ENCODE data around the gene SUGCT. TPM values are rescaled to one million over a fixed set of nuclear protein-coding genes. Genes with fewer than 3 reads are reported as not detected.

Gene SUGCT
- total and polyA plus RNA-seq, 8 donors: 0.87 to 8.0 (median 2.9) TPM; not detected in 1

DNA sequence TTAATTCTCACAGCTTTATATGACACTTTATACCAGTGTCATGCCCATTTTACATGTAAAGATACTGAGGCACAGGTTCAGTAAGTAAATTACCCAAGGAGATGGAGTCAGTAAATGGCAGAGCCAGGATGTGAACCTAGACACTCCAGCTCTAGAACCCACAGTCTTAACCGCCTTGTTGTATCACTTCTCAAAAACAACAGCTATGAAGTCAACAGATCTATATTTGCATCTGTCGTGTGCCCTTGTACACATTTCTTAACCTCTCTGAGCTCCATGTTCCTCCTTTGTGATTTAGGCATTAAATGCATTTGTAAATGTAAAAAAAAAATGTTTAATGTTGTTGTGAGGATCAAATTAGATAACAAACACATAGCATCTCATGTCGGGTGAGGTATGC lies 716.2 kb downstream of the SUGCT start:
- H3K27ac ChIP-seq: no peak overlapping the region
- WGBS, 5 donors: 83 to 96% (median 90%) methylated on average over 3 of the region's 3 CpGs
- peaks cover 0 to 4% (median 0%) of the 10 kb centered on the region in 4 donors for H3K4me1 ChIP-seq
- TF ChIP-seq POLR2AphosphoS5 (IDR thresholded peaks at IDR 0.05) (no peak), EP300 (IDR thresholded peaks at IDR 0.05) (no peak), POLR2A (IDR thresholded peaks at IDR 0.05) (no peak)
- TF ChIP-seq, protein P1, sequence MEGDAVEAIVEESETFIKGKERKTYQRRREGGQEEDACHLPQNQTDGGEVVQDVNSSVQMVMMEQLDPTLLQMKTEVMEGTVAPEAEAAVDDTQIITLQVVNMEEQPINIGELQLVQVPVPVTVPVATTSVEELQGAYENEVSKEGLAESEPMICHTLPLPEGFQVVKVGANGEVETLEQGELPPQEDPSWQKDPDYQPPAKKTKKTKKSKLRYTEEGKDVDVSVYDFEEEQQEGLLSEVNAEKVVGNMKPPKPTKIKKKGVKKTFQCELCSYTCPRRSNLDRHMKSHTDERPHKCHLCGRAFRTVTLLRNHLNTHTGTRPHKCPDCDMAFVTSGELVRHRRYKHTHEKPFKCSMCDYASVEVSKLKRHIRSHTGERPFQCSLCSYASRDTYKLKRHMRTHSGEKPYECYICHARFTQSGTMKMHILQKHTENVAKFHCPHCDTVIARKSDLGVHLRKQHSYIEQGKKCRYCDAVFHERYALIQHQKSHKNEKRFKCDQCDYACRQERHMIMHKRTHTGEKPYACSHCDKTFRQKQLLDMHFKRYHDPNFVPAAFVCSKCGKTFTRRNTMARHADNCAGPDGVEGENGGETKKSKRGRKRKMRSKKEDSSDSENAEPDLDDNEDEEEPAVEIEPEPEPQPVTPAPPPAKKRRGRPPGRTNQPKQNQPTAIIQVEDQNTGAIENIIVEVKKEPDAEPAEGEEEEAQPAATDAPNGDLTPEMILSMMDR (IDR thresholded peaks at IDR 0.05): no peak
- H3K9me3 ChIP-seq: no peaks in the 10 kb centered on the region
- H3K27me3 ChIP-seq: no peaks in the 10 kb centered on the region
- no peaks in the 10 kb centered on the region for H3K36me3 ChIP-seq
- H3K4me3 ChIP-seq: no peak overlapping the region
- intact Hi-C loops (cut with DNase I; ENCODE audit: low total_unique reads): no loop called here
- no peak for DNase-seq

DNA sequence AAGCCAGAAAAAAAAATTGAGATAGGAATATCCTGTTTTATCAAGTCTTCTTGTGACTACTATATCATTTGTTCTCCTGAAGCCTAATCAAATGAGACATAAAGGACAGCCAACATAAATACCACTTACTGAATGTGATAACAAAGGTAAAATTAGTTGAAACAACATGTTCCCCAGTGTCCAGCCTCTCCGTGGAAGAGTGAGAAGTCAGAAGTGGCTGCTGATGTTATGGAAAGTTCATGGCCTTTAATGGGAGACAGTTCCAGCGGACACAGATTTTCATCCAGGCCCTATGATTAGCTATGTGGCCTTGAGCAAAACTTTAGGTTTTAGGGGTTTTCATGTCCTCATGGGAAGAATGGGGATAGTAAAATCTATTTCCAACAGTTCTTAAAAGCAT lies 724.3 kb downstream of the SUGCT start:
- DNase-seq: no peak

DNA sequence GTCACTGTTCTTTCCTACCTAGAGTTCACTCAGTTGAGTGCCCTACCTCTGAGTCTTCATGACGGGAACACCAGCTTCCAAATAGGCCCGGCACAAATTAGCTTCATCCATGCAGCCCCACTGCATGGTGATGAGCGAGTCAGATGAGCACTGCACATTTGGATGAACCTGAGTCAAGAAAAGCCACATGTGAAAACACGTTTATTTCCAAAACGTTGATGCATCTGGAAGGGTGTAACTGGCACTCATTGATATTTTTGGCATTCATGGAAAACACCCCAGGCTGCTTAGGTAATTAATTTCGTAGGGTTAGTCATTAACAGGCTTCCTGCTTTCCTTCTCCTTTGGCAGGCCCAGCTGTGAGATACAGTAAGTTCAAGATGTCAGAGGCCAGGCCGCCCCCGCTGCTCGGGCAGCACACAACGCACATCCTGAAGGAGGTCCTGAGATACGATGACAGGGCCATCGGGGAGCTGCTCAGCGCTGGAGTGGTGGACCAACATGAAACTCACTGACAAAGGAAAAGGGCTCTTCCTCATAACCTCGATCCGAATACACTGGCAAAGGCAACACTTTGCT lies 725.2 kb downstream of the SUGCT start:
- TF ChIP-seq POLR2A (IDR thresholded peaks at IDR 0.05) (no peak), EP300 (IDR thresholded peaks at IDR 0.05) (no peak), POLR2AphosphoS5 (IDR thresholded peaks at IDR 0.05) (no peak)
- TF ChIP-seq, protein P1 (IDR thresholded peaks at IDR 0.05): no peak
- no peak overlapping the region for H3K4me3 ChIP-seq
- H3K36me3 ChIP-seq: no peaks in the 10 kb centered on the region
- H3K4me1 ChIP-seq: no peaks in the 10 kb centered on the region
- no peak for DNase-seq
- WGBS, 5 donors: 76 to 87% (median 82%) methylated on average over 15 of the region's 15 CpGs
- intact Hi-C loops (cut with DNase I; ENCODE audit: low total_unique reads): no loop called here
- no peak overlapping the region for H3K27ac ChIP-seq
- no peaks in the 10 kb centered on the region for H3K27me3 ChIP-seq
- H3K9me3 ChIP-seq: no peaks in the 10 kb centered on the region

More for the DNA sequence above, 724.3 kb downstream of the SUGCT start:
- Histone ChIP-seq H3K4me3 (no peak overlapping the region), H3K4me1 (no peaks in the 10 kb centered on the region), H3K36me3 (no peaks in the 10 kb centered on the region), H3K27me3 (no peaks in the 10 kb centered on the region), H3K27ac (no peak overlapping the region), H3K9me3 (no peaks in the 10 kb centered on the region)
- intact Hi-C loops (cut with DNase I; ENCODE audit: low total_unique reads): no loop called here
- TF ChIP-seq EP300 (IDR thresholded peaks at IDR 0.05) (no peak), POLR2A (IDR thresholded peaks at IDR 0.05) (no peak), POLR2AphosphoS5 (IDR thresholded peaks at IDR 0.05) (no peak)
- TF ChIP-seq, protein P1 (IDR thresholded peaks at IDR 0.05): no peak
- 71 to 88% (median 75%) methylated on average over 2 of the region's 2 CpGs for WGBS, 5 donors

DNA sequence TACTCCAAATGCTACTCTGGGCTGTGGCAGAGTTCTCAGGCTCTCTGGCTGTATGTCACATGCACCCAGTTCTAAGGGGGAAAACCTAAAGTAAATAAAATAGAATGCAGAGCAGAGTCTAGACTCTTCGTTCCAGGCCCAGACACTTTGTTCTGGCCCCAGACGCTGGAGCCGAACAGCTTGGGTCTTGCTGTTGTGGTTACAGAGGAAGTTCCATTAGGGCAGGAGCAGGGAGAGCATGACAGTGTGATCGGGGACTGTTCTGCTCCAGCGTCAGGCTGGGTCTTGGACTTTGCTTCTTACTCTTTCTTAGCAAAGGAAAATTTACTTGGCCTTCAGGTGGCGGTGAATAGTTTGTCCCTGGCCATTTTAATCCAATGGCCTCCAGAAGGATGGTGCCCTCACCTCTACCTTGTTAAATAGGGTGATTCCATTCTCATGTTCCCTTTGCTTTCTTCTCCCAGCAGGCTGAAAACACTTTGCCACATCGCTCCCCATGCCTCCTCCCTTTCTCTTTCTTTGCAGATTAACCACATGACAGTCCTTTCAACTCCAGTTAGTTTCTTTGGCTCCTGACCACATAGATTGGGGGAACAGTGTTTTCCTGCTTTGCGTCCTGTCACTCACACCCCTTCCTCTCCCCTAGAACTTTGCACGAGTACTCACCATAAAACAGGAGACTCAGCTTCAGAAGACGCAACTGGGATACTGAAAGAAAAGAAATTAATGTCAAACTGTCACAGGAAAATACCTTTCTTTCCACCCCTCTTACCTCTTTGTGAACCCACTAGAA lies 730.8 kb downstream of the SUGCT start:
- H3K36me3 ChIP-seq: no peaks in the 10 kb centered on the region

More for the DNA sequence above, 730.8 kb downstream of the SUGCT start:
- 77 to 83% (median 82%) methylated on average over 10 of the region's 10 CpGs for WGBS, 5 donors
- H3K9me3 ChIP-seq: peaks cover 0 to 14% (median 2%) of the 10 kb centered on the region in 4 donors
- H3K4me3 ChIP-seq: no peak overlapping the region
- no peaks in the 10 kb centered on the region for H3K27me3 ChIP-seq
- intact Hi-C loops (cut with DNase I; ENCODE audit: low total_unique reads): no loop called here
- DNase-seq: no peak
- TF ChIP-seq, protein P1 (IDR thresholded peaks at IDR 0.05): no peak
- TF ChIP-seq POLR2AphosphoS5 (IDR thresholded peaks at IDR 0.05) (no peak), POLR2A (IDR thresholded peaks at IDR 0.05) (no peak), EP300 (IDR thresholded peaks at IDR 0.05) (no peak)
- no peak overlapping the region for H3K27ac ChIP-seq
- H3K4me1 ChIP-seq: no peaks in the 10 kb centered on the region

All from stomach (tissue), 9 donors.